NT2/D1 (cell line): ENCODE data around the gene BTBD6.

ENCODE experiments used
- DNase-seq: peaks from one replicate; pipeline ENCODE4 v3.0.0-alpha.2; 2011; ENCODE audit warnings: low read depth, low spot score
- H3K27me3 ChIP-seq: 2 replicates; pipeline ENCODE4 v1.6.0; 2011; ENCODE audit warnings: mild to moderate bottlenecking; ENCODE audit not compliant: insufficient read length, insufficient read depth
- H3K36me3 ChIP-seq: 2 replicates; pipeline ENCODE4 v1.6.1; 2011; ENCODE audit warnings: mild to moderate bottlenecking, low read length, mixed read lengths; ENCODE audit not compliant: insufficient read depth, insufficient read length
- H3K4me1 ChIP-seq: 2 replicates; pipeline ENCODE4 v1.5.1; 2011; ENCODE audit not compliant: insufficient read depth, insufficient read length
- H3K4me3 ChIP-seq: 2 replicates; pipeline ENCODE4 v1.5.1; 2011; ENCODE audit warnings: low read depth; ENCODE audit not compliant: insufficient read length
- H3K9ac ChIP-seq: 2 replicates; pipeline ENCODE4 v1.6.0; 2011; ENCODE audit warnings: low read depth; ENCODE audit not compliant: insufficient read length
- H3K9me3 ChIP-seq: 2 replicates; pipeline ENCODE4 v1.5.1; 2011; ENCODE audit warnings: mild to moderate bottlenecking, low read length; ENCODE audit not compliant: insufficient read depth
- SUZ12 ChIP-seq: IDR thresholded peaks from 2 replicates; pipeline ENCODE4 v1.6.1; 2011; ENCODE audit not compliant: insufficient read length, insufficient read depth; ENCODE audit errors: extremely low read depth
- YY1 ChIP-seq: IDR thresholded peaks from 2 replicates; pipeline ENCODE4 v1.6.1; 2011; ENCODE audit not compliant: insufficient read length, insufficient read depth
- ZNF274 ChIP-seq: IDR thresholded peaks from 2 replicates; pipeline ENCODE4 v1.6.1; 2011; ENCODE audit warnings: mild to moderate bottlenecking, low read depth, low read length

BTBD6 gene

DNA sequence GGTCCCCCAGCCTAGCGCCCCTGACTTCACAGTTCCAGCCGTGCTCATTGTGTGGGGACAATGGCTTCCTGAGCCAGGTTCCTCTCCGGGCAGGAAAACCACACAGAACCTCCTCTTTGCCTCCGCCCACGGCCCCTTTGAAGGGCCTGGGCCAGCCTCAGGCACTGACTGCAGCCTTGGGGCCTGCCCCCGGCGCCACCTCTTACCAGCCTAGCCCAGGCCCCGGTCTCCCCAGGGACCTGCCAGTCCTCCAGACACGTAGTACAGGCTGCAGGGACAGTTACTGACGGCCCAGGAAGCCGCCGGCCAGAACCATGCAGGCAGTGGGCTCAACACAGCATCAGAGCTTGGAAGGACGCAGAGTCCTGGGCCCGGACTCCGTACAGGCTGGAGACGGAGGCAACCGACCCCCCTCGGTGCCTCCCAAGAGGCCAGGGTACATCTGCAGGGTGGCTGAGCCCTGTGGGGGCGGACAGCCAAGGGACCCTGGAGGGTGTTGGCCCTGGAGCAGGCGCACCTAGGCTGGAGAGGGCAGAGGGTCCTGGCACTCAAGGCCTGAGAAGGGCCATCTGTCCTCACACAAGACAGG, 46.3 kb upstream of the BTBD6 start:
- DNase-seq, result no peak
- Histone ChIP-seq H3K27me3 (peaks cover 26% of the 10 kb centered on the region), H3K4me1 (peaks cover 13% of the 10 kb centered on the region), H3K4me3 (no peak overlapping the region), H3K9ac (peak overlapping the region; percentile 50), H3K9me3 (no peaks in the 10 kb centered on the region), H3K36me3 (no peaks in the 10 kb centered on the region)
- TF ChIP-seq ZNF274, result no peak
- TF ChIP-seq SUZ12, result no peak
- TF ChIP-seq YY1, result no peak

DNA sequence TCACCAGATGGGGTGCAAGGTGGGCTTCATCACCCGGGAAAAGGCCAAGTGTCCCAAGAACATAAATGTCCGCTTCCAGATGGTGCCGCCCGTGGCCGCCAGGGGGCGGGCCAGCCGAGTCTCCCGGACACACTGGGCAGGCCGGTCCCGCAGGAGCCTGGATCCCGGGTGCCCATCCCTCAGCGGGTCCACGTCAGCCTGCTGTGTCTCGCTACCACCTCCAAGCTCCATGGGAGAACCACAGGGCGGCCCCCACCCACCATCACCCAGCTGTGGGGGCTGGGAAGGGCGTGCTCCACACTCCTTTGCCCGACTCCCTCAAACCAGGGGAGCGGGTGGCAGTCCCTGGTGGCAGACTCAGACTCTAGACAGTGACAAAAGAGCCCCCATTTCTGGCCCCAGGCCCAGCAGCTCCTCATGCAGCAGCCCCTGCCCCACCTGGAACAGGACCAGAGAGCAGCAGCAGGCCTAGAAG, 45.2 kb upstream of the BTBD6 start:
- H3K9me3 ChIP-seq, result no peaks in the 10 kb centered on the region
- H3K27me3 ChIP-seq, result peaks cover 16% of the 10 kb centered on the region
- TF ChIP-seq ZNF274 (no peak), YY1 (no peak), SUZ12 (no peak)
- no peaks in the 10 kb centered on the region for H3K36me3 ChIP-seq
- H3K9ac ChIP-seq, result no peak overlapping the region
- no peak overlapping the region for H3K4me3 ChIP-seq
- DNase-seq, result peak; percentile 28
- peaks cover 17% of the 10 kb centered on the region for H3K4me1 ChIP-seq

DNA sequence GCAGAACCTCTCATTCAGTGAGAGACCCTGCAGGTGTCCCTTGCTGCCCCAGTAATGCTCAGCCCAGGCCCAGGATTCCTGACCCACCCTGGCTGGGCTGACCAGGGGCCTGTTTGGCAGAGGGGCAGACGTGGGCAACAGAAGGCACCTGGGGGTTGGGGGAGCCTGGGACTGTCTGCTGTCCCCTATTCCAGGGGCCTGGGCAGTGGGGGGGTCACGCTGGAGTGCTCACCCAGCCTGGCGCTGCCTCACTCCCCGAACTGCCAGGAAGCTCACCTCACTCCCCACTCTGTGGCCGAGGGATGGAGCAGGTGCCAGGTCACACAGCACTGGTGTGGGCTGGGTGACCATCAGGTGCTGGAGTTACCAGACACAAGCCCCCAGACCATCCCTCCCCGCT, 44.6 kb upstream of the BTBD6 start:
- Histone ChIP-seq H3K4me1 (peaks cover 17% of the 10 kb centered on the region), H3K4me3 (no peak overlapping the region), H3K27me3 (peaks cover 10% of the 10 kb centered on the region), H3K9me3 (no peaks in the 10 kb centered on the region), H3K9ac (no peak overlapping the region), H3K36me3 (no peaks in the 10 kb centered on the region)
- no peak for DNase-seq
- TF ChIP-seq SUZ12, result no peak
- no peak for TF ChIP-seq ZNF274
- TF ChIP-seq YY1, result no peak

DNA sequence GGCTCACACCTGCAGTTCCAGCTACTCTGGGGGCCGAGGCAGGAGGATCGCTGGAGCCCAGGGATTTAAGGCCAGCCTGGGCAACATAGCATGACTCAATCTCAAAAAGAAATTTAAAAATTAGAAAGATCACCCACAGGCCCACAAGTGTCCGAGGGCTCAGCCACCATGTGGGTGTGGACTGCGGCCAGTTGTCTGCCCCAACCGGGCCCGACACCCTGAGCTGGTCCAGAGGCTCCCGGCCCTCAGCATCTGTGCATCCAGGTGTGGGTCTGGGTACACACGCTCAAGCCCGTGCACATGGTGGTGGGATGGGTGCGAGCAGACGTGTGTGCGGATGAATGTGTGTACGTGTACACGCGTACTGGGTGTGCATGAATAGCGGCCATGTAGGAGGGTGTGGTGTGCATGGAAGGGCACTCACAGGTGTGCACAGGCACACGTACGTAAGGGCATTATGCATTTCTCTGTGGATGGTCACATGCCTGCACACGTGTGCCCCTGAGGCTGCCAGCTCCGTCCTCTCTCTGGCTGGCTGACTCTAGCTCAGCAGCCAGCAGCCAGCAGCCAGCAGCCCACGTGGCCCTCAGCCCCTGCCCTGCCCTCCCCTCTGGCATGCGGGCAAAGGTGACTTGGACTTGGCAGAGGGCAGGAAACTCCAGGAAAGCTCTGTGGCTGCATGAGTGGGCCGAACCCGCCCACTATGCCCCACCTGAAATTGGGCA, 44.0 kb upstream of the BTBD6 start:
- H3K36me3 ChIP-seq, result peaks cover 1% of the 10 kb centered on the region
- H3K4me1 ChIP-seq, result peaks cover 17% of the 10 kb centered on the region
- no peaks in the 10 kb centered on the region for H3K9me3 ChIP-seq
- H3K9ac ChIP-seq, result no peak overlapping the region
- DNase-seq, result no peak
- no peak overlapping the region for H3K4me3 ChIP-seq
- peaks cover 4% of the 10 kb centered on the region for H3K27me3 ChIP-seq
- TF ChIP-seq YY1 (no peak), ZNF274 (no peak), SUZ12 (no peak)

DNA sequence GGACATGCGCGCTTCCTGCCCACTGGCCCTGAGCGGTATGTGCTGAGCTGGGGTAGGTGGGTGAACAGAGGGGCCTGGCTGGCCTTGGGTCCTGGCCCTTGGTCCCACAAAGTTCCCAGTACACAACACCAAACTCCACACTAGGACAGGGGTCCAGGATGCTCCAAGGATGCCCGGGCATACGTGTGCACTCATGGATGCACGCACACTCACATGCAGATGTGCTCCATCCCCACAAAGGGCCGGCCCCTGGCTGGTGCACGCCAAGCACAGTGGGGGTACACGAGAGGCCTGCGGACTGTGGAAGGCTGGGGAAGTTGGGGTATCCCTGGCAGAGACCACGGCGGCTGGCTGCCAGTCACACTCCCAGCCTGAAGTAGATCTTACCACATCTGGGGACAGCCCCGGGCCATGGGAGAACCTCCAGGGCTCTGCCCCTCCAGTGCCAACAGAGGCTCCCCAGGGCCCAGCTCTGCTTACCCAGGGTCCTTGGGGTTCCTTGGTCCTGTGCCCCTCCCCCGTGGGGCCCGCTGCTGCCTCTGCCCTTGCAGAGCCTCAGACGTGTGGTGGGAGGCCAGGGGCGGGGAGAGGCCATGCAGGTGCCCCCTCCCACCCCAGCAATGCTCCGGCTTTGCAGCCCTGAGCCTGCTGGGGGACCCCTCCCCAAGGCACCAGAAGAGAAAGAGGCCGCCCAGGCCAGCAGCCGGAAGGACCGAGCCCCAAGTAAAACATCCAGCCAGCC, 43.2 kb upstream of the BTBD6 start:
- TF ChIP-seq SUZ12 (no peak), ZNF274 (no peak), YY1 (no peak)
- no peaks in the 10 kb centered on the region for H3K27me3 ChIP-seq
- no peaks in the 10 kb centered on the region for H3K9me3 ChIP-seq
- peaks cover 9% of the 10 kb centered on the region for H3K36me3 ChIP-seq
- no peak overlapping the region for H3K9ac ChIP-seq
- H3K4me1 ChIP-seq, result peaks cover 17% of the 10 kb centered on the region
- no peak overlapping the region for H3K4me3 ChIP-seq
- no peak for DNase-seq

DNA sequence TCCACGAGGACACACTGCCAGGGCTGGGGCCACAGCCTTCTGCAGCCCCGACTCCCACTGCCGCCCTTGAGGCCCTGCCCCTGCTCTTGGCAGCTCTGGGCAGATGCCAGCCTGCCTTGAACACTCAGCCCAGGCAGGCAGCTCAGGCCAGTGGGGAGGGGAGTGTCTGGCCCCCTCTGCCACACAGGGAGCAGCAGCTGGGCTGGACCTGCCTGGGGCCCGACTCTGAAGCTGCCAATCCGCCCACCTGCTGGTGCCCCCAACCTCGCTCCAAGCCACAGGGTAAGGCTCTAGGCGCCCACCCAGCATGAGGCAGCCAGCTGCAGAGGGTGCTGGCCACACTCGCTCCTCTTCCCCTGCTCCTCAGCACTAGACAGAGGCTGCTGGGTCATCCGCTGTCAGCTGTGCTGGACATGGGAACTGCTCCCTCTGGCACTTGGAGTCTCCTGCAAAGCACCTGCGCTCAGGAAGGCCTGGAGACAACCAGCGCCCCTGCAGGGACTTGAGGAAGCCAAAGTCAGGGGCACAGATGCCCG, 42.6 kb upstream of the BTBD6 start:
- no peaks in the 10 kb centered on the region for H3K9me3 ChIP-seq
- TF ChIP-seq ZNF274 (no peak), YY1 (no peak), SUZ12 (no peak)
- peaks cover 12% of the 10 kb centered on the region for H3K36me3 ChIP-seq
- H3K9ac ChIP-seq, result no peak overlapping the region
- no peak overlapping the region for H3K4me3 ChIP-seq
- H3K27me3 ChIP-seq, result no peaks in the 10 kb centered on the region
- peaks cover 17% of the 10 kb centered on the region for H3K4me1 ChIP-seq
- DNase-seq, result no peak
